ENCODE results near the gene PGBD4.

The PGBD4 gene

DNA sequence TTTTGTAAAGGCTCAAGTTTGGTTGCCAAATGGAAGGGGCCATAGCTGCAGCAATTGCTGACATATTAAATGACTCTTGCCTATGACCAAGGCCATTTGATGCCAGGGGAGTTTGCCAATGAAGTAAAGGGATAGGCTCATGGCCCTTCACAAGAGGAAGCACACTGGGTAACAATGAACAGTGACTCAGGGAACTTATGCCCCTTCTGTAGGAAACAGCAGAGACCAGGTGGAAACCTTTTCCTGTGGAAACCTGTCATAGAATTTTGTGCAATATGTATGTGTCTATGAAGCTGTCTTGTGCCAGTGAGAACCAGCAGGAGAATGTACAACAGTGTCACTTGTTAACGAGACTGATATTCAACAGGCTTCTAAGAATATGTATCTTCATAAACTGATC lies 37.4 kb upstream of the PGBD4 start:
- no peak overlapping the region for H3K4me3 ChIP-seq (ENCODE audit: low read depth, low read length)
- TF ChIP-seq, protein P1, sequence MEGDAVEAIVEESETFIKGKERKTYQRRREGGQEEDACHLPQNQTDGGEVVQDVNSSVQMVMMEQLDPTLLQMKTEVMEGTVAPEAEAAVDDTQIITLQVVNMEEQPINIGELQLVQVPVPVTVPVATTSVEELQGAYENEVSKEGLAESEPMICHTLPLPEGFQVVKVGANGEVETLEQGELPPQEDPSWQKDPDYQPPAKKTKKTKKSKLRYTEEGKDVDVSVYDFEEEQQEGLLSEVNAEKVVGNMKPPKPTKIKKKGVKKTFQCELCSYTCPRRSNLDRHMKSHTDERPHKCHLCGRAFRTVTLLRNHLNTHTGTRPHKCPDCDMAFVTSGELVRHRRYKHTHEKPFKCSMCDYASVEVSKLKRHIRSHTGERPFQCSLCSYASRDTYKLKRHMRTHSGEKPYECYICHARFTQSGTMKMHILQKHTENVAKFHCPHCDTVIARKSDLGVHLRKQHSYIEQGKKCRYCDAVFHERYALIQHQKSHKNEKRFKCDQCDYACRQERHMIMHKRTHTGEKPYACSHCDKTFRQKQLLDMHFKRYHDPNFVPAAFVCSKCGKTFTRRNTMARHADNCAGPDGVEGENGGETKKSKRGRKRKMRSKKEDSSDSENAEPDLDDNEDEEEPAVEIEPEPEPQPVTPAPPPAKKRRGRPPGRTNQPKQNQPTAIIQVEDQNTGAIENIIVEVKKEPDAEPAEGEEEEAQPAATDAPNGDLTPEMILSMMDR (IDR thresholded peaks at IDR 0.05; ENCODE audit: low read depth, low read length): no peak

DNA sequence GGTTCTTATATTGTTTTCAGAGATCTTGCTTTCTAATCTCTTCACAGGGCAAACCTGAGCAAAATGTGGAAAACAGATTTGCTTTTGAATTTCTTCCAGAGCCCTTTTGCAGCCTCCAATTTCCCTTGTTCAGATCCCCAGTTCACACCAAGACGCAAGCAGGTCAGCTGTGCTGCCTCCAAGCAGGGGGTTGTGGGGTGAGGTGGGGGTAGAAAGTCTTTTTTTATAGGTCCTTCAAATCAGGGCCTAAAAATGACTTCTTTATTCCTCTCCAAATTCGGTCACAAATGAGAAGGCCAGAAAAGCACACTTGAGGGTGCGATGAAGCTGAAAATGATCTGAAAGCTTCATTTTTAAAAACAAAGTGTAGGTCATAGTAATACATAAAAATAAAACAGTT lies 36.6 kb upstream of the PGBD4 start:
- TF ChIP-seq, protein P1 (IDR thresholded peaks at IDR 0.05; ENCODE audit: low read depth, low read length): no peak

DNA sequence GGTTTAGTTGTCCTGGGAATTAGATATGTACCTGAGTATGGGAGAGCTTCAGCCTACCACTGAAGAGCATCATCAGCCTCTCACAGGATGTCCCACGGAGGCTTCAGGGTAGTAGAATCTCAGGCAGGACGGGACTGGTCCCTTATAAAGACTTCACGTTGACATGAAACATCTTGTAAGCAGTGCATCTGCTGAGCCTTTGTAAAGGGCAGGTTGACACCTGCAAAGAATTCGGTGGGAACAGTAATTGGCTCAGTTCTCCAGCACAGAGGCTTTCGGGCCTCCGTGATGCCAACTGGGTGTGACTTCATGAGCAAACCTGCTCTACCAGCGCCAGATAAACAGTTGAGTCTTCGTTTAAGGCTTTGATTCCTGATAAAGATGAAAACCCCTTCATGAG lies 35.9 kb upstream of the PGBD4 start:
- no peak overlapping the region for H3K4me3 ChIP-seq (ENCODE audit: low read depth, low read length)
- TF ChIP-seq, protein P1 (IDR thresholded peaks at IDR 0.05; ENCODE audit: low read depth, low read length): no peak

More for the DNA sequence above, 36.6 kb upstream of the PGBD4 start:
- H3K4me3 ChIP-seq (ENCODE audit: low read depth, low read length): no peak overlapping the region

GRCh38 chr15:34070003-34070402 lies 31.9 kb upstream of the PGBD4 start:
- no peak overlapping the region for H3K4me3 ChIP-seq (ENCODE audit: low read depth, low read length)
- TF ChIP-seq, protein P1 (IDR thresholded peaks at IDR 0.05; ENCODE audit: low read depth, low read length): no peak

DNA sequence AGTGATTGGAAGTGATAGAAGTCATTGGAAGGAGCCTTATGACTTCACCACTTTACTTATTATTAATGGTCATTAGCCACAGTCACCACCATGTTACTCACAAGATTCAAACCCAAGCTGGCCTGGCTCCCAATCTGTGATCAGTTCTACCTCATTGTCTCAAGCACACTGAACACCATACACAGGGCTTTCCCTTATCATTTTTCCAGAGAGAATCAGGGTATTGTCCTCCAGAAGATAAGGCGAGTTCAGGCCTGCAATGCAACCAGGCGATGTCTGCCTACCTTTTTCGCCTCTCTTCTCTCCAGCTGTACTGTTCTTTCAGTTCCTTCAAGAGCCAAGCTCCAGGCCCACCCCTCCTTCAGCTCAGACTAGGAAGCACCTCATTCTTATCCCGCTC lies 25.1 kb upstream of the PGBD4 start:
- TF ChIP-seq, protein P1 (IDR thresholded peaks at IDR 0.05; ENCODE audit: low read depth, low read length): no peak

GRCh38 chr15:34078900-34079299 lies 23.0 kb upstream of the PGBD4 start:
- TF ChIP-seq, protein P1 (IDR thresholded peaks at IDR 0.05; ENCODE audit: low read depth, low read length): no peak
- H3K4me3 ChIP-seq (ENCODE audit: low read depth, low read length): no peak overlapping the region

More for the DNA sequence above, 25.1 kb upstream of the PGBD4 start:
- no peak overlapping the region for H3K4me3 ChIP-seq (ENCODE audit: low read depth, low read length)

DNA sequence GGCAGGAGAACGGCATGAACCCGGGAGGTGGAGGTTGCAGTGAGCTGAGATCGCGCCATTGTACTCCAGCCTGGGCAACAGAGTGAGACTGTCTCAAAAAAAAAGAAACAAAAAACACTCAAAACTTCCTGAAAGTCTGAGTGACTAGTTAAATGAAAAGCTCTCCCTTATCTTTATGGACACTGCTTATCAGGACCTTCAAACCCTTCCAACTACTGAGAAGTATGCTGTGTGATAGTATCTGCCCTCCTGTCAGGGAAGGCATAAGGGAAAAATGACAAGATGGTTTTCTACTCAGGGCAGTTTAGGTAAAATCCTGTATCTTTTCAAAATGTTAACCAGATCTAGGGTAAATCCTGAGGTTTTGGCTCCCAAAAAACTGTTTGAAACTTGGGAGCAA lies 22.0 kb upstream of the PGBD4 start:
- H3K4me3 ChIP-seq (ENCODE audit: low read depth, low read length): no peak overlapping the region
- TF ChIP-seq, protein P1 (IDR thresholded peaks at IDR 0.05; ENCODE audit: low read depth, low read length): no peak

Measured in WI38 (cell line).